K562 (cell line): ENCODE measurements around the gene MTRF1L. TPM values are rescaled to one million over a fixed set of nuclear protein-coding genes. Genes with fewer than 3 reads are reported as not detected.

Experiments used
- ASH1L ChIP-seq: fragments of 450-650 bp; IDR thresholded peaks from 2 replicates; pipeline ENCODE4 v1.6.1; 2018; ENCODE audit warnings: borderline replicate concordance, mild to moderate bottlenecking, low read depth; ENCODE audit not compliant: partially characterized antibody
- BHLHE40 ChIP-seq: IDR thresholded peaks from 2 replicates; pipeline ENCODE4 v1.6.1; 2011; ENCODE audit warnings: low read length, improper control_type of control experiment
- CHD1 ChIP-seq: fragments of 200-600 bp; sonication (generic); IDR thresholded peaks from one replicate; pipeline ENCODE4 v1.6.1; 2012; ENCODE audit warnings: mild to moderate bottlenecking, moderate library complexity, low read length, inconsistent platforms
- CHD4 ChIP-seq: fragments of 200-600 bp; sonication (generic); IDR thresholded peaks from 3 replicates; pipeline ENCODE4 v1.6.1; 2012; ENCODE audit warnings: low read depth, mild to moderate bottlenecking, mixed read lengths, low read length, inconsistent platforms; ENCODE audit not compliant: insufficient read depth, insufficient replicate concordance, poor library complexity, severe bottlenecking
- E2F4 ChIP-seq: sonication (generic); formaldehyde crosslinking; IDR thresholded peaks from 2 replicates; pipeline ENCODE4 v1.8.0; 2022; ENCODE audit warnings: mild to moderate bottlenecking, low read depth, missing genetic modification reagents
- EP400 ChIP-seq: fragments of 450-650 bp; IDR thresholded peaks from 2 replicates; pipeline ENCODE4 v1.6.1; 2017; ENCODE audit warnings: antibody characterized with exemption, mild to moderate bottlenecking, moderate library complexity
- FOXJ2 ChIP-seq: fragments of 200-800 bp; sonication (Bioruptor generic); IDR thresholded peaks from 2 replicates; pipeline ENCODE4 v1.6.1; 2016; ENCODE audit warnings: missing genetic modification characterization, missing compliant biosample characterization
- HDAC2 ChIP-seq: fragments of 450-650 bp; IDR thresholded peaks from 2 replicates; pipeline ENCODE4 v1.6.1; 2016; ENCODE audit warnings: mild to moderate bottlenecking
- HIVEP1 ChIP-seq: fragments of 250-450 bp; sonication (Bioruptor Pico); IDR thresholded peaks from 2 replicates; pipeline ENCODE4 v1.4.0; 2020; ENCODE audit warnings: mild to moderate bottlenecking
- HNRNPL ChIP-seq: fragments of 200-400 bp; formaldehyde crosslinking; IDR thresholded peaks from 2 replicates; pipeline ENCODE4 v1.6.1; 2017; ENCODE audit warnings: low read depth, mild to moderate bottlenecking, low read length
- KHSRP ChIP-seq: fragments of 450-650 bp; IDR thresholded peaks from 2 replicates; pipeline ENCODE4 v1.6.1; 2017
- LEF1 ChIP-seq: fragments of 450-650 bp; IDR thresholded peaks from 2 replicates; pipeline ENCODE4 v1.6.1; 2016; ENCODE audit warnings: mild to moderate bottlenecking
- MTA3 ChIP-seq: fragments of 450-650 bp; formaldehyde crosslinking; IDR thresholded peaks from 2 replicates; pipeline ENCODE4 v1.6.1; 2017; ENCODE audit warnings: mild to moderate bottlenecking, borderline replicate concordance
- MYBL2 ChIP-seq, 2 experiments: fragments of 450-650 bp in 1 of 2; sonication (generic) in 1 of 2; formaldehyde crosslinking in 1 of 2; IDR thresholded peaks; 2 replicates each; pipeline versions ENCODE4 v1.6.1 to v1.8.1; 2017 to 2022; ENCODE audit warnings: borderline replicate concordance in 1 of 2, inconsistent platforms in 1 of 2, low read depth in 1 of 2, mild to moderate bottlenecking in 1 of 2, missing genetic modification reagents in 1 of 2, moderate library complexity in 1 of 2
- NFE2 ChIP-seq: IDR thresholded peaks from 2 replicates; pipeline ENCODE4 v1.6.1; 2014; ENCODE audit warnings: antibody characterized with exemption, low read depth
- RB1 ChIP-seq: fragments of 450-650 bp; IDR thresholded peaks from 2 replicates; pipeline ENCODE4 v1.6.1; 2017; ENCODE audit warnings: low read depth, mild to moderate bottlenecking
- RBM22 ChIP-seq: fragments of 200-400 bp; formaldehyde crosslinking; IDR thresholded peaks from 2 replicates; pipeline ENCODE4 v1.6.1; 2018; ENCODE audit warnings: low read length, low read depth; ENCODE audit not compliant: poor library complexity, severe bottlenecking
- RNF2 ChIP-seq: sonication (generic); IDR thresholded peaks from 2 replicates; pipeline ENCODE4 v1.6.1; 2016
- SRSF9 ChIP-seq: fragments of 200-400 bp; formaldehyde crosslinking; IDR thresholded peaks from 2 replicates; pipeline ENCODE4 v1.6.1; 2017; ENCODE audit warnings: low read depth, low read length, borderline replicate concordance
- STAT6 ChIP-seq: sonication (generic); formaldehyde crosslinking; IDR thresholded peaks from 2 replicates; pipeline ENCODE4 v1.8.1; 2023; ENCODE audit warnings: mild to moderate bottlenecking, missing genetic modification reagents
- TCF7L2 ChIP-seq: fragments of 150-350 bp; IDR thresholded peaks from 2 replicates; pipeline ENCODE4 v1.6.1; 2016; ENCODE audit warnings: low read depth, mild to moderate bottlenecking, low read length, moderate library complexity
- VEZF1 ChIP-seq: fragments of 200-800 bp; sonication (Bioruptor generic); IDR thresholded peaks from 2 replicates; pipeline ENCODE4 v1.6.1; 2017; ENCODE audit warnings: missing genetic modification characterization, missing compliant biosample characterization
- ZNF140 ChIP-seq: fragments of 250-450 bp; sonication (Bioruptor Pico); IDR thresholded peaks from 2 replicates; pipeline ENCODE4 v1.8.0; 2021; ENCODE audit warnings: moderate library complexity, mild to moderate bottlenecking, inconsistent platforms
- ZNF23 ChIP-seq: fragments of 250-450 bp; sonication (Bioruptor Pico); IDR thresholded peaks from 2 replicates; pipeline ENCODE4 v1.4.0; 2020; ENCODE audit warnings: mild to moderate bottlenecking
- ZZZ3 ChIP-seq: fragments of 450-650 bp; IDR thresholded peaks from 2 replicates; pipeline ENCODE4 v1.6.1; 2016; ENCODE audit warnings: antibody characterized with exemption, mild to moderate bottlenecking, moderate library complexity
- polyA plus RNA-seq, 8 experiments: library from polyadenylated mRNA; depleted of rRNA in 4 of 8; stranded (reverse) in 5 of 8; unstranded in 3 of 8; fragments of >200 nt; fragmentation: Nextera tagmentation in 2 of 8; fragmentation: Illumina TruSeq in 1 of 8; extraction: Ambion mirVana in 2 of 8; extraction: Trizol in 1 of 8; gene quantifications; 2 replicates each; pipeline versions ENCODE4 v1.2.1 to v1.2.3, GENCODE V29; 2011 to 2014; ENCODE audit warnings: inconsistent platforms in 1 of 8, missing spikeins in 1 of 8
- total RNA-seq, 7 experiments: library from RNA; depleted of rRNA in 6 of 7; stranded (reverse); fragments of >200 nt in 6 of 7; fragmentation: Illumina TruSeq in 2 of 7; extraction: Trizol in 2 of 7; gene quantifications; 2 replicates each; pipeline versions ENCODE4 v1.2.1 to v1.2.3, GENCODE V29; 2011 to 2021; ENCODE audit warnings: low replicate concordance in 1 of 7

MTRF1L gene
- total and polyA plus RNA-seq, 9 of the 15 experiments (the other 6 are each of a cell fraction or from before 2014, with no cell fraction given) = 10.7 to 34.0 (median 30.2) TPM

GRCh38 chr6:152982904-152983636, 19.4 kb downstream of the MTRF1L start, which contains the start of gene FBXO5 (continued):
- TF ChIP-seq STAT6 (peak; percentile 94; the same call in 1 of the 2 replicates), NFE2 (no peak), LEF1 (peak; percentile 71; the same call in 1 of the 2 replicates), FOXJ2 (no peak), E2F4 (peak; percentile 99), CHD4 (no peak), ZNF23 (CRISPR knock-in tag) (no peak), EP400 (peak; percentile 99), HDAC2 (peak; percentile 91), VEZF1 (CRISPR knock-in tag) (peak; percentile 63), BHLHE40 (peak; percentile 79), HNRNPL (peak; percentile 97), HIVEP1 (CRISPR knock-in tag) (0 out of 2 replicates have a peak, but pooled peaks have one; percentile 20), MYBL2 (IDR thresholded peaks at IDR 0.05; ENCODE audit: low read depth) (peak; percentile 99), MYBL2 (CRISPR knock-in tag; IDR thresholded peaks at IDR 0.05; ENCODE audit: borderline replicate concordance) (peak; percentile 74; the same call in 1 of the 2 replicates), SRSF9 (no peak), RBM22 (peak; percentile 85), CHD1 (no peak), RB1 (peak; percentile 46), RNF2 (peak; percentile 44; the same call in 1 of the 2 replicates), KHSRP (no peak), ZZZ3 (peak; percentile 93), TCF7L2 (no peak), MTA3 (peak; percentile 76; the same call in 1 of the 2 replicates), ZNF140 (no peak), ASH1L (peak; percentile 96)
